NCI-H2029 treated with DMSO at 0.1 percent for 48 hours (cell line): ENCODE data around the gene ITGA6.
A peak's percentile ranks its signal among the peaks of the same experiment; 100 is the strongest.

ENCODE experiments used
- DNase-seq: peaks from one replicate; lab custom pipeline; 2025; lab: John Stamatoyannopoulos, UW

The ITGA6 gene

DNA sequence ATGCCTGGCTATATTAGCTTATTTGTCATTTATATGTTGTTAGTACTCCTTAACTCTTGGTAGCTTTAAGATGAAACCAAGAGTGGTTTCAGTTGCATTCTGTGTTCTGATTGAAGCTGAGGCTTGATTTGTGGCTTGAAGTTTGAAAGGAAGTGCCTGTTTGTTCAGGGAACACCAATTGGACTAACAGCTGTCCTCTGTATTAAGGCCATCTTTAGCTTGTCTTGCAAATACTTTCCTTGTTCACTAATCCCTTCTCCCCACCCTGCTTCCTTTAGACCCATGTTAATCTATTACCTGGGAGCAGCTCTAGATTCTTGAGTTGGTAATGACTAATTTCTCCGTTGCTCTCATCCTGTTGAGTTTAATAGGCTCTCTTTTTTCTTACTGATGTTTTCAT lies 13.4 kb downstream of the ITGA6 start:
- no peak for DNase-seq

- no peak for DNase-seq
Observed at GRCh38 chr2:172442072-172442895, 14.9 kb downstream of the ITGA6 start.

- DNase-seq: no peak
Observed at GRCh38 chr2:172445851-172446250, 18.5 kb downstream of the ITGA6 start.

- DNase-seq: no peak
Observed at GRCh38 chr2:172446474-172447063, 19.2 kb downstream of the ITGA6 start.

DNA sequence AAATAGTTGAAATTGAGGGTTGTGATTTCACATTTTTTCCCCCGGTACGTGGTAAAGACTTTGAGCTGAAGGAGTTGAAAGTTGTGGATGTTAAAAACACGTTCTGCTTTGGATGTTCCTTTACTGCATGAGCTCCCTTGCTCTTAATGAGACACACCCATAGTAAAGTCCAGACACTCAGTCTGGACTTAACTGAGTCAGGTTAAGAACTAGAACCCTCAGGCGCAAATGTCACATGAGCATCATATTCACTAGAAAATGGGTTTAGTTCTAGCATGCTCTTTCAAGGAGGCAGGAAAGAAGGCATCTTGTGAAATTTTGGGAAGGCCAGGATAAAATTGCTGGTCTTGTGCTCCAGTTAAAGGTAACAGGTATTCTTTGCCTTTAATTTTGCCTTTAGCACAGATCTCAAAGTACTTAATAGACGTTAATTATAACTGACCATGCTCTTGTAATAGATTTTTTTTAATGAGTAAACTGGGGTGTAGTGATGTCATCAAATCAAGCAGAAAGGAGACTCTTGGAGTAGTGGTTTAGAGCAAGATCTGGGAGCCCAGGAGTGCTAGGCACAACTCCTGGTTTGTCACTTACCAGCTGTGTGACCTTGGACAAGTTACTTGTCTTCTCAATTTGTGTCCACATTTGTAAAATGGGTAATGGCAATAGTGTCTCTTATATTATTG lies 20.6 kb downstream of the ITGA6 start:
- DNase-seq: no peak

DNA sequence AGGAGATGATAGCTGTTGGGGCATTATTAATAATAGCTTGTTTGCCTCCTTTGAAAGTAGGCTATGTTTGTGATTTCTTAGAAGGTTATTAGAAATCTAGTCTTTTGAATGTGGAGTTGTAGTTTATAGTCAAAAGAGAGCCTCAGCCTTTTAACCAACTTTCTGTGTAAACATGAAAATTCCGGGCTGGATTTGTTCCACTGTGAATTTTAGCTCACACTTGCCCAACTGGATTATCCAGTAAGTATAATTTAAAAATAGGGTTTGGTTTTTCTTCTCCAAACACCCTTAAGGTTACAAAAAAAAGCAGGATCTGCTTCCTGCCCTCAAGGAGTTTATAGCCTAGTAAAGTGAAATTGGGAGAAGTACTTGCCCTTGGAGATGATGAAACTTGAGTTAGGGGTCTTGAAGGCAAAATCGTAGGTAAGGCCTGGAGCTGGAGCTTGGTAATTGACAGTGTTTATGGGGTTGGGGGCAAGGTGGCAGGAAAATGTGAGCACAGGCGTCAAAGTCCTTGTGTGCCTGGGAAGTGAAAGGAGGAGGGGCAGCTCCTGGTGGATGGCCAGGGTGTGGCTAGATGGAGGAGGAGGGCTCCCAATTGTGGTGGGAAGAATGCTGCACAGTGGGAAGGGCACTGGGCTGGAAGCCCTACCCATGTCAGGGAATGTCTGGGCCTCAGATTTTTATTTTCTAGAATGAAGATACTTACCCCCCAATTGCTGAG lies 21.3 kb downstream of the ITGA6 start:
- DNase-seq: no peak

- no peak for DNase-seq
Observed at GRCh38 chr2:172449911-172450550, 22.6 kb downstream of the ITGA6 start.

DNA sequence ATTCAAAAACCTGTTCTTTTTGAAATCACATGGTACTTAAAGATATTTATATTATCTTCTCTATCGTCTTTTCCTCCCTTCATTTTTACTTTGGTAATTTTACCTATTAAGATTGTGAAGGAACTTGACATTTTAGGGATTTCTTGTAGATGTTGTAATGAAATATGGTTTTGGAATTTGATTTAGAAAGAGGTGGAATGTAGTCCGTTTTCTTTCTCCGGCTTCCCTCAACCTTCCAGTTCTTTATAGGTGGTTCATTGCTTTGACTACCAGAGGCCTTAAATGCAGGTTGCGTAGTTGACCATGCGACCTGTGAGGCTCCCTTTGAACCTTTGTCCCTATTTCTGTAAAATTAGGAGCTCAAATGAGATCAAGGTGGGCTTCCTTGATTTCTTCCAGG lies 24.5 kb downstream of the ITGA6 start:
- DNase-seq: no peak

DNA sequence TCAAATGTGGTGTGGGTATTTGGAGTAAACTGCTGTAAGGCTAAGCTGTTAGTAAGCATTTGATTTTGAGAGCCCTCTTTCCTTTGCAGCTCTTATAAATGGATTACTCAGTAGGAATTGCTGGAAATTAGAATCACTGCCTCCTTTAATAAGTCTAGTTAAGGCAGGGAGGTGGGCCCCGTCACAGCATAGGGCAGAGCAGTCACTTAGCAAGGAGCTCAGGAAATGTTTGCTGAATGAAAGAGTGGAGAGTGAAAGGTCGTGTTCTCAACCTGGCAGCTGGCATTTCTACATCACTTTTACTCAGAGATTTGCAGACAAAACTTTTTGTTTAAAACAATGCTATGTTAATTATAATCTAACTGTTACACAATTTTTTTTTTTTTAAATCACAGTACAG lies 25.5 kb downstream of the ITGA6 start:
- no peak for DNase-seq

DNA sequence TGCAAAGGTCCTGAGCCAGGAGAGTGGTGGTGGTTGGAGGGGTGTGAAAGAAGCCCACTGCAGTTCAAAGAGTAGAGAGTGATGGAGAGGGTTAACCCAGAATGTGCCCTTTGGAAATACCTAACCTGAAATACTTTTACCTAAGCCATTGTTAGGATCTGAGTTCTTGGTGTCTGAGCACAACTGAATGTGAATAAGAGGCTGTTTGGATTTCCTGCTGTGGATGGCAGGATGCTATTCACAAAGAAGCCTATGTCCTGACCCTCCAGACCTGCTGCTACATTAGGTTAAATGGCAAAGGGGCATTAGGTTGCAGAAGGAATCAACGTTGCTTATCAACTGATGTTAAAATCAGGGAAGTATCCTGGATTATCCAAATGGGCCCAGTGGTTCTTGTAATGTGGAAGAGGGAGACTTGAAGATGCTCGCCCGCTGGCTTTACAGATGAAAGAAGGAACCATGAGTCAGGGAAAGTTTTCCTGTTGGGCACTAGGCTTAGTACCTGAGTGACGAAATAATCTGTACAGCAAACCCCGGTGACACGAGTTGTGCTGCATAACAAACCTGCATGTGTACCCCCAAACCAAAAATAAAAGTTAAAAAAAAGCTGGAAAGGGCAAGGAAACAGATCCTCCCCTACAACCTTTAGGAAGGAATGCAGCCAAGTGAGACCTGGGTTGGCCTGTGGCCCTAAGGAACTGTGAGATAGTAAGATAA lies 27.2 kb downstream of the ITGA6 start:
- DNase-seq: no peak

- DNase-seq: peak; percentile 42
Observed at GRCh38 chr2:172455121-172455515, 27.7 kb downstream of the ITGA6 start.

GRCh38 chr2:172456002-172456401 lies 28.6 kb downstream of the ITGA6 start:
- DNase-seq: no peak

- no peak for DNase-seq
Observed at GRCh38 chr2:172457536-172457935, 30.1 kb downstream of the ITGA6 start.

- no peak for DNase-seq
Observed at GRCh38 chr2:172458561-172459124, 31.3 kb downstream of the ITGA6 start.

GRCh38 chr2:172460780-172461201 lies 33.4 kb downstream of the ITGA6 start:
- no peak for DNase-seq

DNA sequence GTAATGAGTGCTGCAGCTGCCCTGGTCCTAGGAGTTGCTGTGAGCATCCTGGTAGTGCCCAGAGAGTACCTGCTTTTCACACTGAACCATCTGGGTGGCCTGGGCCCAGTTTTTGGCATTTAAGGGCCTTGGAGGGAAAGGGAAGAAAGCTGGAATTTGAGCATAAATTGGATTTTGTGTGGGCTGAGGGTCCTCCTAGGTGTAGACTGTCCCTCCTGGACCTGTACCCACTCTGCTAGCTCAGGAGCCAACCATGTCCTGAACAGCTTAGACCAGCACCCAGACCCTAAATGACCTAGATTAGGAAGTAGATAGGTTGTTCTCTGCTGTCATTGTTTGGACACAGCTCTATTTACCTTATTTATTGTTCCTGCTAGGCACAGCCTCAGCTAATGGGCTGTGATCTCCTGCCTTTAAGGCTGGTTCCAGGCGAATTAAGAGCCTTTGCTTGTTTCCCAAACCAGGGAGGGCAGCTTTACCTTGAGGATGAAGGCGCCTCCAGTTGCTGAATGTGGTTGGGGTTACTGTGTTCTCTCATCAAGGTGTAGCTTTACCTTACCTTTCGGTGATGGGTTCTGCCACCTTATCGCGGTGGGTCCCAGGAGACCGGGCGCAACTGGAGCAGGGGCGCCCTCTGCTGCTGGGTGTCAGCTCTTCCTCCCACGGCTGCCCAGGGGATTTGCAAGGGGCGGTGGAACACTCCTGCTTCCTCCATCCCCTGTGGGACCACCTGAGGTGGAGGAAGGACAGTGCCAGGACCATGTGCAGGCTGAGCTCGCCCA lies 34.4 kb downstream of the ITGA6 start:
- peak; percentile 41 for DNase-seq

- no peak for DNase-seq
Observed at GRCh38 chr2:172462373-172462848, 35.0 kb downstream of the ITGA6 start.

DNA sequence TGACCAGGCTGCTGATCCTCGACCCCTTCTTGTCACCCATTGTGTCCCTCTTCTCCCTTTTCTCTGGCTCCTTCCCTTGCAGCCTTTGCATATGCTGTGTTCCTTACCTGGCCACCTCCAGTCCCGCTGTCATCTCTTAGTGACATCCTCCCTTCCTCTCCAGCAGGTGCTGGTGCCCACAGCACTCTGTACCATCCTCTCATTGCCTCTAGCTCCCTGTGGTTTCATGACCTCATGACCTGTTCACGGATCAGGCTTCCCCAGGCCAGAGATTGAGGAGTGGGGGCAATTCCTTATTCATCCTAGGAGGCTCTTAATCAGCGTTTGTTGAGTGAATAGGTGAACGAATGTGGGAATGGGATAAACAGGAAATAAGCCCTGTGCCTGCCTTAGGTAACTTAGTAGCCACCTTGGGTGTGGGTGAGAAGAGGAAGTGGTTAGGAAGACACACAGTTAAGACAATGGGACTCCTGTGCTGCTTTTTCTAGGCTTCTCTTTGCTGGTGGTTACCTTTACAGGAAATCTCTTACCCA lies 35.5 kb downstream of the ITGA6 start:
- no peak for DNase-seq

DNA sequence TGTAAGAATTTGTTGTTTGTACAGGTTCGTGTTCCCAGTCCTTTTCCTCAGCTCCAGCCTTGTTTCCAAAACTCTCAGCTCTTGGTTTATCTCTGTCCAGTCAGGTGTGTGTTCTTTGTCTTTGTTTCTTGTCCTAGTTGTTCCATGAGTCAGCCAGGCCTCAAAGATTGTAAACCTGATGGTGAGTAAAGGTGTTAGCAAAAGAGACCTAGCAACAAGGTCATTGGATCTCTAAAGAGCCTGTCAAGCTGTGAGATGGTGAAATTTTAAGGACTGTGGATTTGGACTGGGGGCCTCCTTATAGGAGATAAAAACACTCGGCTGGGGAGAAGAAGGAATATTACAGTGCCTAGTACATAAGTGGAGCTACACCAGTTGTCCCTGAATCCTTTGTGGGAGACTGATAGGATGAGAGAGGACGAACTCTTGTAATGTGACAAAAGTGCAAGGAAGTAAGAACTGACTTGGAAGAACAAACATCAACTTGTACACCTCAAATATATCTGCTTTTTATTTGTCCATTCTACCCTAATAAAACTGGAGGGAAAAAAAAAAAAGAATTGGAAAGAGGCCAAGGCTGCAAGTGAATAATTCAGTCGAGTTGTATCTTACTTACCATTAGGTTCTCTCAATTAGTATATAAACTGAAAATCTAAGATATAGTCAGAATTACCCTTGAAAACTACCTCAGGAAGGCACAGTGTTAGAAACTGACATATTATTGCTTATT lies 37.2 kb downstream of the ITGA6 start:
- no peak for DNase-seq
